GM23338 (cell line): ENCODE data around the gene GPR63. TPM values are rescaled to one million over a fixed set of nuclear protein-coding genes. Genes with fewer than 3 reads are reported as not detected.

Experiments
- ATAC-seq: fragments of 200-7000 bp; cut with Tn5 transposase; 3 replicates; pipeline ENCODE4 v1.9.1; 2020
- DNase-seq: peaks from one replicate; pipeline ENCODE4 v3.0.0-alpha.2; 2015; ENCODE audit warnings: low spot score
- H2AFZ ChIP-seq: fragments of 200-600 bp; sonication (generic); 2 replicates; pipeline ENCODE4 v1.8.0; 2016; ENCODE audit warnings: antibody characterized with exemption, mild to moderate bottlenecking, moderate library complexity
- H3F3A ChIP-seq: fragments of 200-600 bp; sonication (generic); replicated peaks from 2 replicates; pipeline ENCODE4 v1.8.0; 2017; ENCODE audit warnings: antibody characterized with exemption, mixed run types, low read depth
- H3K27ac ChIP-seq: fragments of 200-600 bp; sonication (generic); 2 replicates; pipeline ENCODE4 v1.6.1; 2016; ENCODE audit warnings: low read depth
- H3K27me3 ChIP-seq: fragments of 200-600 bp; sonication (generic); 2 replicates; pipeline ENCODE4 v1.8.0; 2016; ENCODE audit warnings: mild to moderate bottlenecking, mixed run types, moderate library complexity; ENCODE audit not compliant: insufficient read depth
- H3K36me3 ChIP-seq: fragments of 200-600 bp; sonication (generic); 2 replicates; pipeline ENCODE4 v1.8.0; 2016; ENCODE audit warnings: mild to moderate bottlenecking; ENCODE audit not compliant: insufficient read depth
- H3K4me1 ChIP-seq: fragments of 200-600 bp; sonication (generic); 2 replicates; pipeline ENCODE4 v1.8.0; 2016; ENCODE audit warnings: mild to moderate bottlenecking, moderate library complexity; ENCODE audit not compliant: insufficient read depth
- H3K4me2 ChIP-seq: fragments of 200-600 bp; sonication (generic); 2 replicates; pipeline ENCODE4 v1.7.1; 2017; ENCODE audit warnings: mixed run types
- H3K4me3 ChIP-seq: fragments of 200-600 bp; sonication (generic); 2 replicates; pipeline ENCODE4 v1.6.1; 2016; ENCODE audit warnings: mixed run types
- H3K79me2 ChIP-seq: fragments of 200-600 bp; sonication (generic); replicated peaks from 2 replicates; pipeline ENCODE4 v1.8.0; 2017; ENCODE audit warnings: mild to moderate bottlenecking; ENCODE audit not compliant: insufficient read depth
- H3K9me2 ChIP-seq: fragments of 200-600 bp; sonication (generic); 2 replicates; pipeline ENCODE4 v1.8.0; 2017; ENCODE audit not compliant: insufficient read depth
- H4K20me1 ChIP-seq: fragments of 200-600 bp; sonication (generic); replicated peaks from 2 replicates; pipeline ENCODE4 v1.8.0; 2017; ENCODE audit warnings: mild to moderate bottlenecking; ENCODE audit not compliant: insufficient read depth
- H3K27ac Mint-ChIP-seq: 2 replicates; pipeline ENCODE4 v1.8.0; 2020; ENCODE audit warnings: inconsistent platforms, mild to moderate bottlenecking, moderate library complexity, mixed read lengths
- H3K27me3 Mint-ChIP-seq: 3 replicates; pipeline ENCODE4 v1.8.0; 2022; ENCODE audit warnings: low read depth, mild to moderate bottlenecking, moderate library complexity, mixed read lengths, inconsistent platforms; ENCODE audit not compliant: insufficient read depth, poor library complexity
- H3K36me3 Mint-ChIP-seq: 3 replicates; pipeline ENCODE4 v1.8.0; 2021; ENCODE audit warnings: low read depth, mild to moderate bottlenecking, inconsistent platforms, moderate library complexity, mixed read lengths
- H3K4me1 Mint-ChIP-seq: 3 replicates; pipeline ENCODE4 v1.8.0; 2020; ENCODE audit warnings: mild to moderate bottlenecking, inconsistent platforms, mixed read lengths
- H3K4me3 Mint-ChIP-seq: 3 replicates; pipeline ENCODE4 v1.8.0; 2021; ENCODE audit warnings: moderate library complexity, mild to moderate bottlenecking, inconsistent platforms, mixed read lengths
- H3K9me3 Mint-ChIP-seq: 3 replicates; pipeline ENCODE4 v1.8.0; 2020; ENCODE audit warnings: moderate library complexity, mild to moderate bottlenecking, inconsistent platforms, mixed read lengths
- CREB1 ChIP-seq: fragments of 250-450 bp; sonication (Bioruptor Pico); IDR thresholded peaks from 2 replicates; pipeline ENCODE4 v1.5.0; 2020; ENCODE audit warnings: low read depth, mild to moderate bottlenecking, moderate library complexity
- EZH2 ChIP-seq: fragments of 200-600 bp; sonication (generic); IDR thresholded peaks from one replicate; pipeline ENCODE4 v1.8.0; 2017; ENCODE audit warnings: antibody characterized with exemption, mild to moderate bottlenecking, low read depth; ENCODE audit not compliant: unreplicated experiment
- NANOG ChIP-seq: IDR thresholded peaks from 2 replicates; pipeline ENCODE4 v1.6.1; 2016; ENCODE audit warnings: antibody characterized with exemption, borderline replicate concordance
- STAT1 ChIP-seq: IDR thresholded peaks from one replicate; pipeline ENCODE4 v1.6.1; 2016; ENCODE audit warnings: antibody characterized with exemption; ENCODE audit not compliant: unreplicated experiment
- polyA plus RNA-seq: library from polyadenylated mRNA; unstranded; fragments of >200 nt; fragmentation: Nextera tagmentation; extraction: Ambion mirVana; gene quantifications from 2 replicates; pipeline ENCODE4 v1.2.1, GENCODE V29; 2016
- total RNA-seq: library from RNA; depleted of rRNA; stranded (reverse); fragments of >200 nt; shearing (Covaris generic); gene quantifications from 2 replicates; pipeline ENCODE4 v1.2.3, GENCODE V29; 2014
- TF ChIP-seq, protein P1 (sequence below): fragments of 250-450 bp; sonication (Bioruptor Pico); IDR thresholded peaks from 2 replicates; pipeline ENCODE4 v1.5.0; 2020; ENCODE audit warnings: mild to moderate bottlenecking, moderate library complexity
- TF ChIP-seq, protein P2 (sequence below), 2 experiments: fragments of 200-600 bp in 1 of 2; sonication (generic) in 1 of 2; conservative IDR thresholded peaks; 2 replicates each; pipeline versions ENCODE4 v1.5.1 to v1.6.1; 2016 to 2017; ENCODE audit warnings: antibody characterized with exemption in 2 of 2, low read depth in 2 of 2, mild to moderate bottlenecking in 2 of 2, moderate library complexity in 1 of 2
- TF ChIP-seq, protein P3 (sequence below): IDR thresholded peaks from one replicate; pipeline ENCODE4 v1.6.1; 2018; ENCODE audit warnings: antibody characterized with exemption; ENCODE audit not compliant: unreplicated experiment

GPR63 gene
- total and polyA plus RNA-seq, 2 experiments from 2014 or later: 5.4 to 19.3 TPM

DNA sequence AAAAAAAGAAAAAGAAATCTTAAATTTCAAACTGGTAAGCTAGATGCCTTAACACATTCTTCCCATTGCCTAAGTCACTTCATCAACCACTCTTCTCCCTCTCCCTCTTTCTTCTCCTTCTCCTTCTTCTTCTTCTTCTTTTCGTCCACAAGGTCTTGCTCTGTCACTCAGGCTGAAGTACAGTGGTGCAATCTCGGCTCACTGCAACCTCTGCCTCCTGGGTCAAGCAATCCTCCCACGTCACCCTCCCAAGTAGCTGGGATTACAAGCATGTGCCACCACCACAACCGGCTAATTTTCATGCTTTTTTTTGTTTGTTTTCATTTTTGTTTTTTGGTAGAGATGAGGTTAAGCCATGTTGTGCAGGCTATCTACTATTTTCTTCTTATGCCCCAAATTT, 60.2 kb downstream of the GPR63 start:
- no peak overlapping the region for H3K27ac Mint-ChIP-seq

More for the DNA sequence above, 60.2 kb downstream of the GPR63 start:
- no peaks in the 10 kb centered on the region for H4K20me1 ChIP-seq
- peaks cover 2% of the 10 kb centered on the region for H3K4me1 ChIP-seq
- no peak overlapping the region for H3K4me3 Mint-ChIP-seq
- no peak overlapping the region for H3K4me2 ChIP-seq
- H3K4me1 Mint-ChIP-seq: peaks cover 2% of the 10 kb centered on the region
- H3K79me2 ChIP-seq: no peaks in the 10 kb centered on the region
- no peak overlapping the region for H2AFZ ChIP-seq
- H3K4me3 ChIP-seq: no peak overlapping the region
- H3K9me2 ChIP-seq: 0 out of 2 replicates have a peak, but pooled peaks cover 4% of the 10 kb centered on the region
- DNase-seq: no peak
- TF ChIP-seq STAT1: no peak
- TF ChIP-seq, protein P1, sequence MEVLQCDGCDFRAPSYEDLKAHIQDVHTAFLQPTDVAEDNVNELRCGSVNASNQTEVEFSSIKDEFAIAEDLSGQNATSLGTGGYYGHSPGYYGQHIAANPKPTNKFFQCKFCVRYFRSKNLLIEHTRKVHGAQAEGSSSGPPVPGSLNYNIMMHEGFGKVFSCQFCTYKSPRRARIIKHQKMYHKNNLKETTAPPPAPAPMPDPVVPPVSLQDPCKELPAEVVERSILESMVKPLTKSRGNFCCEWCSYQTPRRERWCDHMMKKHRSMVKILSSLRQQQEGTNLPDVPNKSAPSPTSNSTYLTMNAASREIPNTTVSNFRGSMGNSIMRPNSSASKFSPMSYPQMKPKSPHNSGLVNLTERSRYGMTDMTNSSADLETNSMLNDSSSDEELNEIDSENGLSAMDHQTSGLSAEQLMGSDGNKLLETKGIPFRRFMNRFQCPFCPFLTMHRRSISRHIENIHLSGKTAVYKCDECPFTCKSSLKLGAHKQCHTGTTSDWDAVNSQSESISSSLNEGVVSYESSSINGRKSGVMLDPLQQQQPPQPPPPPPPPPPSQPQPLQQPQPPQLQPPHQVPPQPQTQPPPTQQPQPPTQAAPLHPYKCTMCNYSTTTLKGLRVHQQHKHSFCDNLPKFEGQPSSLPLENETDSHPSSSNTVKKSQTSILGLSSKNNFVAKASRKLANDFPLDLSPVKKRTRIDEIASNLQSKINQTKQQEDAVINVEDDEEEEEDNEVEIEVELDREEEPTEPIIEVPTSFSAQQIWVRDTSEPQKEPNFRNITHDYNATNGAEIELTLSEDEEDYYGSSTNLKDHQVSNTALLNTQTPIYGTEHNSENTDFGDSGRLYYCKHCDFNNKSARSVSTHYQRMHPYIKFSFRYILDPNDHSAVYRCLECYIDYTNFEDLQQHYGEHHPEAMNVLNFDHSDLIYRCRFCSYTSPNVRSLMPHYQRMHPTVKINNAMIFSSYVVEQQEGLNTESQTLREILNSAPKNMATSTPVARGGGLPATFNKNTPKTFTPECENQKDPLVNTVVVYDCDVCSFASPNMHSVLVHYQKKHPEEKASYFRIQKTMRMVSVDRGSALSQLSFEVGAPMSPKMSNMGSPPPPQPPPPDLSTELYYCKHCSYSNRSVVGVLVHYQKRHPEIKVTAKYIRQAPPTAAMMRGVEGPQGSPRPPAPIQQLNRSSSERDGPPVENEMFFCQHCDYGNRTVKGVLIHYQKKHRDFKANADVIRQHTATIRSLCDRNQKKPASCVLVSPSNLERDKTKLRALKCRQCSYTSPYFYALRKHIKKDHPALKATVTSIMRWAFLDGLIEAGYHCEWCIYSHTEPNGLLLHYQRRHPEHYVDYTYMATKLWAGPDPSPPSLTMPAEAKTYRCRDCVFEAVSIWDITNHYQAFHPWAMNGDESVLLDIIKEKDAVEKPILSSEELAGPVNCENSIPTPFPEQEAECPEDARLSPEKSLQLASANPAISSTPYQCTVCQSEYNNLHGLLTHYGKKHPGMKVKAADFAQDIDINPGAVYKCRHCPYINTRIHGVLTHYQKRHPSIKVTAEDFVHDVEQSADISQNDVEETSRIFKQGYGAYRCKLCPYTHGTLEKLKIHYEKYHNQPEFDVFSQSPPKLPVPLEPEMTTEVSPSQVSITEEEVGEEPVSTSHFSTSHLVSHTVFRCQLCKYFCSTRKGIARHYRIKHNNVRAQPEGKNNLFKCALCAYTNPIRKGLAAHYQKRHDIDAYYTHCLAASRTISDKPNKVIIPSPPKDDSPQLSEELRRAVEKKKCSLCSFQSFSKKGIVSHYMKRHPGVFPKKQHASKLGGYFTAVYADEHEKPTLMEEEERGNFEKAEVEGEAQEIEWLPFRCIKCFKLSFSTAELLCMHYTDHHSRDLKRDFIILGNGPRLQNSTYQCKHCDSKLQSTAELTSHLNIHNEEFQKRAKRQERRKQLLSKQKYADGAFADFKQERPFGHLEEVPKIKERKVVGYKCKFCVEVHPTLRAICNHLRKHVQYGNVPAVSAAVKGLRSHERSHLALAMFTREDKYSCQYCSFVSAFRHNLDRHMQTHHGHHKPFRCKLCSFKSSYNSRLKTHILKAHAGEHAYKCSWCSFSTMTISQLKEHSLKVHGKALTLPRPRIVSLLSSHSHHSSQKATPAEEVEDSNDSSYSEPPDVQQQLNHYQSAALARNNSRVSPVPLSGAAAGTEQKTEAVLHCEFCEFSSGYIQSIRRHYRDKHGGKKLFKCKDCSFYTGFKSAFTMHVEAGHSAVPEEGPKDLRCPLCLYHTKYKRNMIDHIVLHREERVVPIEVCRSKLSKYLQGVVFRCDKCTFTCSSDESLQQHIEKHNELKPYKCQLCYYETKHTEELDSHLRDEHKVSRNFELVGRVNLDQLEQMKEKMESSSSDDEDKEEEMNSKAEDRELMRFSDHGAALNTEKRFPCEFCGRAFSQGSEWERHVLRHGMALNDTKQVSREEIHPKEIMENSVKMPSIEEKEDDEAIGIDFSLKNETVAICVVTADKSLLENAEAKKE (CRISPR knock-in tag): no peak
- no peak for TF ChIP-seq EZH2
- TF ChIP-seq CREB1 (CRISPR knock-in tag): no peak
- TF ChIP-seq, protein P2, sequence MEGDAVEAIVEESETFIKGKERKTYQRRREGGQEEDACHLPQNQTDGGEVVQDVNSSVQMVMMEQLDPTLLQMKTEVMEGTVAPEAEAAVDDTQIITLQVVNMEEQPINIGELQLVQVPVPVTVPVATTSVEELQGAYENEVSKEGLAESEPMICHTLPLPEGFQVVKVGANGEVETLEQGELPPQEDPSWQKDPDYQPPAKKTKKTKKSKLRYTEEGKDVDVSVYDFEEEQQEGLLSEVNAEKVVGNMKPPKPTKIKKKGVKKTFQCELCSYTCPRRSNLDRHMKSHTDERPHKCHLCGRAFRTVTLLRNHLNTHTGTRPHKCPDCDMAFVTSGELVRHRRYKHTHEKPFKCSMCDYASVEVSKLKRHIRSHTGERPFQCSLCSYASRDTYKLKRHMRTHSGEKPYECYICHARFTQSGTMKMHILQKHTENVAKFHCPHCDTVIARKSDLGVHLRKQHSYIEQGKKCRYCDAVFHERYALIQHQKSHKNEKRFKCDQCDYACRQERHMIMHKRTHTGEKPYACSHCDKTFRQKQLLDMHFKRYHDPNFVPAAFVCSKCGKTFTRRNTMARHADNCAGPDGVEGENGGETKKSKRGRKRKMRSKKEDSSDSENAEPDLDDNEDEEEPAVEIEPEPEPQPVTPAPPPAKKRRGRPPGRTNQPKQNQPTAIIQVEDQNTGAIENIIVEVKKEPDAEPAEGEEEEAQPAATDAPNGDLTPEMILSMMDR (conservative IDR thresholded peaks at IDR 0.05; ENCODE audit: low read depth in 2 of 2): no peak
- TF ChIP-seq, protein P3, sequence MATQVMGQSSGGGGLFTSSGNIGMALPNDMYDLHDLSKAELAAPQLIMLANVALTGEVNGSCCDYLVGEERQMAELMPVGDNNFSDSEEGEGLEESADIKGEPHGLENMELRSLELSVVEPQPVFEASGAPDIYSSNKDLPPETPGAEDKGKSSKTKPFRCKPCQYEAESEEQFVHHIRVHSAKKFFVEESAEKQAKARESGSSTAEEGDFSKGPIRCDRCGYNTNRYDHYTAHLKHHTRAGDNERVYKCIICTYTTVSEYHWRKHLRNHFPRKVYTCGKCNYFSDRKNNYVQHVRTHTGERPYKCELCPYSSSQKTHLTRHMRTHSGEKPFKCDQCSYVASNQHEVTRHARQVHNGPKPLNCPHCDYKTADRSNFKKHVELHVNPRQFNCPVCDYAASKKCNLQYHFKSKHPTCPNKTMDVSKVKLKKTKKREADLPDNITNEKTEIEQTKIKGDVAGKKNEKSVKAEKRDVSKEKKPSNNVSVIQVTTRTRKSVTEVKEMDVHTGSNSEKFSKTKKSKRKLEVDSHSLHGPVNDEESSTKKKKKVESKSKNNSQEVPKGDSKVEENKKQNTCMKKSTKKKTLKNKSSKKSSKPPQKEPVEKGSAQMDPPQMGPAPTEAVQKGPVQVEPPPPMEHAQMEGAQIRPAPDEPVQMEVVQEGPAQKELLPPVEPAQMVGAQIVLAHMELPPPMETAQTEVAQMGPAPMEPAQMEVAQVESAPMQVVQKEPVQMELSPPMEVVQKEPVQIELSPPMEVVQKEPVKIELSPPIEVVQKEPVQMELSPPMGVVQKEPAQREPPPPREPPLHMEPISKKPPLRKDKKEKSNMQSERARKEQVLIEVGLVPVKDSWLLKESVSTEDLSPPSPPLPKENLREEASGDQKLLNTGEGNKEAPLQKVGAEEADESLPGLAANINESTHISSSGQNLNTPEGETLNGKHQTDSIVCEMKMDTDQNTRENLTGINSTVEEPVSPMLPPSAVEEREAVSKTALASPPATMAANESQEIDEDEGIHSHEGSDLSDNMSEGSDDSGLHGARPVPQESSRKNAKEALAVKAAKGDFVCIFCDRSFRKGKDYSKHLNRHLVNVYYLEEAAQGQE: no peak
- TF ChIP-seq NANOG: no peak
- no peaks in the 10 kb centered on the region; the same call in 2 of the 3 replicates for H3K9me3 Mint-ChIP-seq
- no peak for ATAC-seq
- H3K36me3 ChIP-seq: no peaks in the 10 kb centered on the region
- no peaks in the 10 kb centered on the region for H3K27me3 Mint-ChIP-seq
- H3F3A ChIP-seq: no peaks in the 10 kb centered on the region
- no peaks in the 10 kb centered on the region for H3K36me3 Mint-ChIP-seq
- H3K27me3 ChIP-seq: no peaks in the 10 kb centered on the region
- H3K27ac ChIP-seq: no peak overlapping the region
